A549 treated with dexamethasone at 1 μM for 4 hours (cell line): ENCODE data around the gene FRG2. TPM values are rescaled to one million over a fixed set of nuclear protein-coding genes. Genes with fewer than 3 reads are reported as not detected.

Experiments used
- total RNA-seq: library from RNA; stranded (reverse); fragments of 200-300 nt; extraction: Qiagen RNA extraction; gene quantifications from 5 replicates; pipeline ENCODE4 v1.2.3, GENCODE V29; 2022

Gene FRG2
- 0.05 to 0.08 TPM (median 0.07 TPM) in 3 of 5 replicates, not detected in the others for total RNA-seq

GRCh38 chr4:190027156-190027555 lies at the start of gene FRG2:
Gene FRG2 (minus strand): TSS chr4:190027256. CDS start chr4:190027204, 52 bp downstream.

DNA sequence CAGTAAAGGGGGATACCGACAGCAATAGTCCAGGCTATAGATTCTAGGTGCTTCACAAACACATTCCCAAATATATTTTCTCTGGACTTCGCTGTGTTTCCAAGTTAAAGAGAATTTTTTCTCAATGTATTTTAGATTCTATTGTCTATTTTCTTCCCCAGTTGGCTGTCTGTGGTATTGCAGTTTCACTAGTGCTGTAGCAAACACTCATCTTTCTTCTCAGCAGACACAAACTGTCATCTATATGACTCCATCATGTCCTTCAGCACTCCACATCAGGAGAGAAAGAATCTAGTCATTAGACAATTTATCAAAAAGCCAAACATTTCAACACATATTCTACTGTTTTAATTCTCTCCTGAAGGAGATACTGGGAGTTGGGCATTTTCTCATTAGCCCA lies 37.3 kb upstream of the FRG2 start, which contains the start of gene DBET:
DBET (plus strand) TSS at position 161 of the 400 bp plus-strand sequence.

Other genes with a start within 250 kb of the FRG2 start
- gene FRG1, start 86.4 kb downstream of the FRG2 start, total RNA-seq: 37.2 to 44.6 TPM (median 39.6 TPM) in 5 replicates
- gene DBET, start 37.2 kb upstream of the FRG2 start, total RNA-seq: not detected in 5 replicates
- not detected in 5 replicates for gene DUX4, start 146.5 kb upstream of the FRG2 start, total RNA-seq